HG03439 (cell line): ENCODE data around the gene ATR.
"Not testable (repeated sequence)": the region's sequence is repeated elsewhere in the genome, so short reads cannot be mapped to it uniquely, and the experiment has no call there.

Source experiments
- ATAC-seq: cut with Tn5 transposase; IDR thresholded peaks from one replicate; pipeline ENCODE4 v1.9.1; 2021; ENCODE audit warnings: mild to moderate bottlenecking, moderate library complexity; ENCODE audit not compliant: unreplicated experiment

The ATR gene

GRCh38 chr3:142578329-142579223 lies at the start of gene ATR:
TSS of gene ATR (minus strand) at chr3:142578733. CDS start at chr3:142578704, 29 bp downstream.
- peak; percentile 94 for ATAC-seq

DNA sequence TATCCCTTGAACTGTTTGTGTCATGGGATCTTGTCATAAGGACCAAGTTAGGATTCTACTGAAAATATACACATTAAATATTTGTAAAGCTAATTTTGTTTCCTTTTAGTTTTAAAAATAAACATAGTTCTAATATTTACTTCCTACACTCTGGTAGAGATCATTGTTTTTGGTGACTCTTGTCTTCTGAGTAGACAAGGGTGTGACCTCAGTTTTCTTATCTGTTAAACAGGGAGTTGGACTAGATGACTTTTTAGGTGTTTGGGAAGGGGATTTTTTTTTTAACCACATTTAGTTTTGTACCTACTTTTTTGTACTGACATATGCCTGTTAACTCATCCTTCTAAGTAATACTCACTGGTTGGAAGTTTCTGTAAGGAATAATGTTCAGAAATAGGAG lies 48.4 kb upstream of the ATR start:
- ATAC-seq, result no peak

- ATAC-seq, result no peak
These were observed 46.6 kb upstream of the ATR start for GRCh38 chr3:142625153-142625440.

- no peak for ATAC-seq
These were observed 46.0 kb upstream of the ATR start for GRCh38 chr3:142624341-142625152.

DNA sequence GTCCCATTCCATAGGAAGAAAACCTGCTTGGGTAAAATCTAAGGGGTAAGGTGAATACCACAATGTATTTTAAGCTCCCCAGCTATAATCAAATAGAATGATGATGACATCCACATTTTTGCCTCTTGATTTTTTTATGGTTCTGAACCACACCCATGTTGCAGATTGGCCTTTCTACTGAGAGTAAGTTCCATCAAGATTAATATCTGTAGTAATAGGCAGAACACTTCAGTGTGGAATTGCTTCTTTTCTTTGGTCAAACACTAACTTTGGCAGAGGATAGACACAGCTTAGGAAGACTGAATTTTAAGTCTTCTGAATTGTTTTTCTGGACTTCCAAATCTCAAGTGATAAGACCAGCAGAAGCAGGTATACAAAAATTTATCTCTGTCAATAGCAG lies 44.7 kb upstream of the ATR start:
- ATAC-seq, result no peak

DNA sequence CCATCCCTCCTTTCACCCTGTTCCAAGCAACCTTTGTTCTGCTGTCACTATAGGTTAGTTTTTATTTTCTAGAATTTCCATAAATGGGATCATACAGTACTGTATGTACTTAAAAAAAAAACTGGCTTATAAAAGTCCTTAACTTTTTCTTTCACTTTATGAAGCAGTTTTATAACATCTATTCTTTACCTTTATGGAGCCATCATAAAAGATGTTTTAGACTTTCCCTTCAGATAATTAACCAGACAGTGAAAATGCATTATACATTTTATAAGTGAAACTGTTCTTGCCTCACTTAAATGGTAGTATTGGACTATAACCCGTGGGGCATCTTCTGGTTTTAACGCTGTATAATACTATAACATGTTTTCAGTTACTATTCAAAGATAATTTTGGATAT lies 43.9 kb upstream of the ATR start:
- ATAC-seq, result no peak

- no peak for ATAC-seq
These were observed 40.5 kb upstream of the ATR start for GRCh38 chr3:142618917-142619461.

DNA sequence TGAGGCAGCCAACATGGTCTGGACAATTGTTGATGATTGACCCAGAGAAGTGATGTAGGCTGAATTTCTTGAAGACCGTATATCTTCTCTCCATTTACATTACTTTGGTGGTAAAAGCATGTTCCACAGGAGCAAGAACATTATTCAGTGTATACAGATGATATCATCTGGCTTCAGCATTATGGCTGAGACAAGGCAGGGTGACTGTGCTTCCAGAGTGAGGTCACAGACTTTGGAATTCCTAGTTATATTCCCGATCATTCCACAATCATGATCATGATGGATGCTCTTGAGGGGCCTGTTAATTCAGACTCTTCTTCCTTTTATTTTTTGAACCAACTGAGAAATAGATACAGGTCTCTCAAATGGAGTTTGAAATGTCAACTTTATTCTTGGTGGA lies 36.6 kb upstream of the ATR start:
- no peak for ATAC-seq

DNA sequence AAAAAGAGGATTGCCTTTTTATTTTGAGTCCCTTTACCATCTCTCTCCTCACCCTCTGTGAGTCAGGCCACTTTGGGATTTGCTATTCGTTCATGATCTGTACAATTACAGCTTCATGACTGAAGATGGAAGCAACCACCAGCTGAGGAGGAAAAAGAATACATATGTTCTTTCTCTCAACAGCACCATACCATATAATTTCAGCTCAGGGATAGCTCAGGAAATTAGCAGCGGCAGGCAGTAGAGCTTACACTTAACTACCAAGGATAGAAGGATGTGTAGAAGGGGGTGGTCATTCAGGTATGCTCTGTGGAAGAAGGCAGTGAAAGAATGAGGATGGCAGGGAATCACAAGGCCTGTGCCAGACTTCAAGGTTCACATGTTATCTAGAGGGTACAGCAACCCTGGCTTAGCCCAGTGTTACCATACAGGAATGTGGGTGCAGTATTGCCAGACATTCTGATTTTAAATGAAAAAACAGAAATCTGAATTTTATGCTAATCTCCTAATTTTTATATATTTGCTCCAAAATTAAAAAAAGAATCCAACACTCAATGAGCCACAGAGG lies 35.6 kb upstream of the ATR start:
- ATAC-seq, result no peak

DNA sequence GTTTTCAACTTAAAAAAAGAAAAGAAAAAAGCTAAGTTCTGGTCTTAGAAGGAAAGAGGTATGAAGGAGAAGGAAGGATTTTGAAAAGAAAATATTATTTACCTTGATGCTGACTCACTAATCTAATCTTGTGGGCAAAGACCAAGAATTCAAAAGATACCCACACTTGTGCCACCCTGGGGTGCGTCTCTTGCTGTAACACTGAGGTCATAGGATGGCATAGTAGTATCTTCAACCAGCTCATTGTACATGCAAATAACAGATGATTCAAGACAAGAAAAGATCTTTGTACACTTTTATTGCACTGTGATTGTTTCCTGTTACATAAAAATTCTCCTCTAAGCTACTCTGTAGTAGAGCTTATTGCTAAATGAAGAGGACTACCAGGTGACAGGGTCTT lies 35.0 kb upstream of the ATR start:
- no peak for ATAC-seq

DNA sequence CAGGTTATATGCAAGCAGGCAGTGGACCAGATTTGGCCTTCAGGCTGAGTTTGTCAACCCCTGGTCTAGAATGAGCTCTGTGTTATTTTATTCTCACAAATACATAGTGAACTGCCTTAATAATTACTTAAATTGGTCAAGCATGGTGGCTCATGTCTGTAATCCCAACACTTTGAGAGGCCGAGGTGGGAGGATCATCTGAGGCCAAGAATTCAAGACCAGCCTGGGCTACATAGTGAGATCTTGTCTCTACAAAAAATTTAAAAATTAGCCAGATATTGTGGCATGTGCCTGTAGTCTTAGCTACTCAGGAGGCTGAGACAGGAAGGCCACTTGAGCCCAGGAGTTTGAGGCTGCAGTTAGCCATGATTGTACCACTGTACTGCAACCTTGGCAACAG lies 32.7 kb upstream of the ATR start:
- no peak for ATAC-seq

- ATAC-seq, result no peak
These were observed 30.6 kb upstream of the ATR start for GRCh38 chr3:142609136-142609535.

DNA sequence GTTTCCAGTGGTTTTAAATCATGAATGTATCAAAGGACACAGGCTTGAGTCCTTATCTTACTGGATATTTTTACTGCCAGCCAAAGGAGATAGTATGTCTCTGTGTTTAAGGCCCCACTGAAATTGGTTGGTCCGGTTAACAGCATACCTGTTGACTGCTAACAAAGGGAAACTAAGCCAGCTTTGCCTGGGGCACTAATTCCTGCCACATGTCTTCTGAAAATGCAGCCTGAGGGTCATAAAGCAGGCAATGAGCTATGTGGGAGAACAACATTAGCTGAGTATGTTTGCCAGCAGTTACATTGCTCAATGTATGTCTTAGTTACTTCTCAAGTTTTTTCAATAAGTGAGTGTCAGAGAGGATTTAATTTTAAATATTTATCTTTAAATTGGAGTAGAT lies 30.1 kb upstream of the ATR start:
- ATAC-seq, result no peak

GRCh38 chr3:142604940-142605339 lies 26.4 kb upstream of the ATR start:
- ATAC-seq, result no peak

DNA sequence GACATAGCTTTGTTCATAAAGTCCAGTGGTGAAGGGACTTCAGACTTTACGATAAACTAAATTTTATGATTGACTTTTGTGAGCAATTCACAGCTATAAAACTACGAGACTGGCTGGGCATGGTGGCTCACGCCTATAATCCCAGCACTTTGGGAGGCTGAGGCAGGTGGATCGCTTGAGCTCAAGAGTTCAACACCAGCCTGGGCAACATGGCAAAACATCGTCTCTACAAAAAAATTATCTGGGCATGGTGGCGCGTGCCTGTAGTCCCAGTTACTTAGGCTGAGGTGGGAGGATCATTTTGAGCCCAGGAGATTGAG lies 24.8 kb upstream of the ATR start:
- not testable (repeated sequence) for ATAC-seq

DNA sequence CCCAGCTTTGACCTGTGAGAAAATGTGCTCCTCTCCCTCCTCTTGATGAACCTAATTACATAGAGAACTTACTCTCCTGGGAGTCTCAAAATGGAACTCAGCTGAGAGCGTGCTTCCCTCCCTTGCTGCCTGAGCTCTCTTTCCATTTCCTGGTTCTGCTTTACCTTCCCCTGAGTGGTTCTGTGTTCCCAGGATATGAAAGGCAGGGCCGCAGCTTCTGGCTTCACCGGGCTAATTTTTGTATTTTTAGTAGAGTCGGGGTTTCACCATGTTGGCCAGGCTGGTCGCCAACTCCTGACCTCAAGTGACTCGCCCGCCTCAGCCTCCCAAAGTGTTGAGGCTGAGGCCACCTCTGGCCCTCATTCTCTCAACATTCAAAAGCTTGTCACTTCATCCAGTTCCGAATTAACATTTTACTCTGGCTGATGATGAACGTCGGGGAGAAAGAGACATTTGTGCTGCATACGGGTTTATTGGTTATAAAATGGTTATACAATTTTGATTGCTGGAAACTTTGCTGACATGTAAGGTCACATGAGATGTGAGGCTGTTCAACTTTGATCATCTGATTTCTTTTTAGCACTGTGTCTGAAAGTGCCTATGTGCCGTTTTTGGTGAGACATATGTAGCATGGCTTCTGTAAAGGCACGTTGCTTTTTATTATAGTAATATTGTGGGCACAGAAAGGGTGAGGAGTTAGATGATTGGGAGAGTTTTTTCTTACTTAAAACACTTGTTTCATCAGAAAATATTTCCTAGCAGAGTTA lies 24.3 kb upstream of the ATR start:
- no peak for ATAC-seq

GRCh38 chr3:142601713-142602112 lies 23.2 kb upstream of the ATR start:
- no peak for ATAC-seq

- no peak for ATAC-seq
These were observed 19.4 kb upstream of the ATR start for GRCh38 chr3:142597906-142598305.

GRCh38 chr3:142596726-142597088 lies 18.2 kb upstream of the ATR start:
- ATAC-seq, result no peak

- ATAC-seq, result peak; percentile 95
These were observed 17.6 kb upstream of the ATR start, which contains the start of gene PLS1 for GRCh38 chr3:142595951-142596725. TSS of gene PLS1 (plus strand) at chr3:142596393. CDS start at chr3:142664238, 67,845 bp downstream.
